ENCODE measurements around the gene FAM187B. TPM values are rescaled to one million over a fixed set of nuclear protein-coding genes. Genes with fewer than 3 reads are reported as not detected.

FAM187B gene
- total and polyA plus RNA-seq, 2 experiments from 2014 or later: 0.23 TPM; not detected in 1

- no peaks in the 10 kb centered on the region for H3K27me3 ChIP-seq (ENCODE audit: insufficient read depth)
- H3K4me3 ChIP-seq: no peak overlapping the region
- 0 out of 2 replicates have a peak, but pooled peaks cover 2% of the 10 kb centered on the region for H3F3A ChIP-seq (replicated peaks; ENCODE audit: low read depth)
- peaks cover 7% of the 10 kb centered on the region for H3K36me3 ChIP-seq (ENCODE audit: insufficient read depth)
- peaks cover 7% of the 10 kb centered on the region; the same call in 1 of the 2 replicates for H3K4me1 ChIP-seq (ENCODE audit: insufficient read depth)
- H3K27ac ChIP-seq (ENCODE audit: low read depth): no peak overlapping the region
- no peak overlapping the region for H3K27ac Mint-ChIP-seq
- no peaks in the 10 kb centered on the region; the same call in 1 of the 3 replicates for H3K4me1 Mint-ChIP-seq
- H4K20me1 ChIP-seq (replicated peaks; ENCODE audit: insufficient read depth): peaks cover 5% of the 10 kb centered on the region; the same call in 1 of the 2 replicates
- TF ChIP-seq EZH2 (IDR thresholded peaks at IDR 0.05; ENCODE audit: low read depth, unreplicated experiment): no peak
- no peak for TF ChIP-seq CREB1 (CRISPR knock-in tag; IDR thresholded peaks at IDR 0.05; ENCODE audit: low read depth)
- no peak for TF ChIP-seq STAT1 (IDR thresholded peaks at IDR 0.05; ENCODE audit: unreplicated experiment)
- no peak for TF ChIP-seq NANOG (IDR thresholded peaks at IDR 0.05; ENCODE audit: borderline replicate concordance)
- no peak for TF ChIP-seq ETS1 (IDR thresholded peaks at IDR 0.05)
- no peak for TF ChIP-seq ZNF462 (CRISPR knock-in tag; IDR thresholded peaks at IDR 0.05)
- no peak for TF ChIP-seq REST (IDR thresholded peaks at IDR 0.05; ENCODE audit: unreplicated experiment)
- no peak for TF ChIP-seq JUNB (IDR thresholded peaks at IDR 0.05; ENCODE audit: unreplicated experiment)
- TF ChIP-seq, protein P1, sequence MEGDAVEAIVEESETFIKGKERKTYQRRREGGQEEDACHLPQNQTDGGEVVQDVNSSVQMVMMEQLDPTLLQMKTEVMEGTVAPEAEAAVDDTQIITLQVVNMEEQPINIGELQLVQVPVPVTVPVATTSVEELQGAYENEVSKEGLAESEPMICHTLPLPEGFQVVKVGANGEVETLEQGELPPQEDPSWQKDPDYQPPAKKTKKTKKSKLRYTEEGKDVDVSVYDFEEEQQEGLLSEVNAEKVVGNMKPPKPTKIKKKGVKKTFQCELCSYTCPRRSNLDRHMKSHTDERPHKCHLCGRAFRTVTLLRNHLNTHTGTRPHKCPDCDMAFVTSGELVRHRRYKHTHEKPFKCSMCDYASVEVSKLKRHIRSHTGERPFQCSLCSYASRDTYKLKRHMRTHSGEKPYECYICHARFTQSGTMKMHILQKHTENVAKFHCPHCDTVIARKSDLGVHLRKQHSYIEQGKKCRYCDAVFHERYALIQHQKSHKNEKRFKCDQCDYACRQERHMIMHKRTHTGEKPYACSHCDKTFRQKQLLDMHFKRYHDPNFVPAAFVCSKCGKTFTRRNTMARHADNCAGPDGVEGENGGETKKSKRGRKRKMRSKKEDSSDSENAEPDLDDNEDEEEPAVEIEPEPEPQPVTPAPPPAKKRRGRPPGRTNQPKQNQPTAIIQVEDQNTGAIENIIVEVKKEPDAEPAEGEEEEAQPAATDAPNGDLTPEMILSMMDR (conservative IDR thresholded peaks at IDR 0.05; ENCODE audit: low read depth in 2 of 2): no peak
- no peak for TF ChIP-seq POLR2AphosphoS5 (IDR thresholded peaks at IDR 0.05; ENCODE audit: low read depth)
- no peaks in the 10 kb centered on the region; the same call in 2 of the 3 replicates for H3K9me3 Mint-ChIP-seq
- ATAC-seq (no peak), DNase-seq (ENCODE audit: low spot score) (no peak)
- no peak overlapping the region for H2AFZ ChIP-seq
- H3K4me2 ChIP-seq: no peak overlapping the region
- H3K4me3 Mint-ChIP-seq: no peak overlapping the region
- no peaks in the 10 kb centered on the region for H3K79me2 ChIP-seq (replicated peaks; ENCODE audit: insufficient read depth)
- H3K27me3 Mint-ChIP-seq (ENCODE audit: insufficient read depth, low read depth, poor library complexity): peaks cover 17% of the 10 kb centered on the region
- no peaks in the 10 kb centered on the region for H3K9me2 ChIP-seq (ENCODE audit: insufficient read depth)
- H3K36me3 Mint-ChIP-seq (ENCODE audit: low read depth): peaks cover 65% of the 10 kb centered on the region
These were observed 45.8 kb upstream of the FAM187B start for GRCh38 chr19:35274323-35274722.
